Naive thymus-derived CD4-positive, alpha-beta T cell (primary cell): ENCODE results near the gene FIG4. TPM values are rescaled to one million over a fixed set of nuclear protein-coding genes. Genes with fewer than 3 reads are reported as not detected.
"Not testable (repeated sequence)": the region's sequence is repeated elsewhere in the genome, so short reads cannot be mapped to it uniquely, and the experiment has no call there.

Experiments used
- ATAC-seq: fragments of 150-1000 bp; cut with Tn5 transposase; 2 replicates; pipeline ENCODE4 v1.10.0; 2021; ENCODE audit warnings: mild to moderate bottlenecking, moderate library complexity
- CTCF ChIA-PET: fragments of 350-600 bp; sonication (Branson Sonifier 250); formaldehyde crosslinking; loops from one replicate; lab custom pipeline; 2021; ENCODE audit warnings: antibody characterized with exemption; lab: Charles Lee
- POLR2A ChIA-PET: fragments of 350-600 bp; sonication (Branson Sonifier 250); formaldehyde crosslinking; loops from one replicate; lab custom pipeline; 2021; ENCODE audit warnings: antibody characterized with exemption, inconsistent platforms; lab: Charles Lee
- DNase-seq, 9 donors: peaks; one replicate each; pipeline versions ENCODE4 v3.0.0 to v3.0.0-alpha.2; 2020 to 2022; ENCODE audit warnings: mixed read lengths in 1 of 9
- H3K27ac ChIP-seq: one replicate; pipeline ENCODE4 v1.7.0; 2013; ENCODE audit warnings: mild to moderate bottlenecking, low read depth, low read length, moderate library complexity
- H3K27me3 ChIP-seq, 2 donors: one replicate each; pipeline ENCODE4 v1.7.0; 2013; ENCODE audit warnings: low read length in 2 of 2, mild to moderate bottlenecking in 2 of 2, moderate library complexity in 2 of 2; ENCODE audit not compliant: control insufficient read depth in 2 of 2, insufficient read depth in 2 of 2
- H3K36me3 ChIP-seq, 3 experiments: 1 replicate in 2 of 3; 2 replicates in 1 of 3; pipeline ENCODE4 v1.7.0; 2013; ENCODE audit warnings: low read length in 3 of 3, mild to moderate bottlenecking in 3 of 3, moderate library complexity in 1 of 3; ENCODE audit not compliant: insufficient read depth in 3 of 3, control insufficient read depth in 2 of 3
- H3K4me1 ChIP-seq, 2 donors: one replicate each; pipeline ENCODE4 v1.7.0; 2013; ENCODE audit warnings: low read length in 2 of 2, mild to moderate bottlenecking in 2 of 2, moderate library complexity in 1 of 2; ENCODE audit not compliant: control insufficient read depth in 2 of 2, insufficient read depth in 2 of 2
- H3K4me3 ChIP-seq: 2 replicates; pipeline ENCODE4 v1.7.0; 2013; ENCODE audit warnings: mild to moderate bottlenecking, low read length
- H3K9me3 ChIP-seq, 3 experiments: 1 replicate in 2 of 3; 2 replicates in 1 of 3; pipeline ENCODE4 v1.7.0; 2013; ENCODE audit warnings: low read length in 3 of 3; ENCODE audit not compliant: control insufficient read depth in 2 of 3
- H3K27ac Mint-ChIP-seq, 9 donors: one replicate each; pipeline ENCODE4 v1.8.0; 2020 to 2022; ENCODE audit warnings: mixed read lengths in 9 of 9, mild to moderate bottlenecking in 8 of 9, moderate library complexity in 5 of 9, inconsistent platforms in 2 of 9
- H3K27me3 Mint-ChIP-seq, 5 donors: one replicate each; pipeline ENCODE4 v1.8.0; 2021 to 2022; ENCODE audit warnings: mixed read lengths in 5 of 5, mild to moderate bottlenecking in 1 of 5
- H3K36me3 Mint-ChIP-seq, 5 donors: one replicate each; pipeline ENCODE4 v1.8.0; 2020 to 2022; ENCODE audit warnings: mixed read lengths in 5 of 5, mild to moderate bottlenecking in 3 of 5, inconsistent platforms in 1 of 5
- H3K4me1 Mint-ChIP-seq, 7 donors: one replicate each; pipeline ENCODE4 v1.8.0; 2020 to 2022; ENCODE audit warnings: mixed read lengths in 7 of 7, mild to moderate bottlenecking in 3 of 7, inconsistent platforms in 1 of 7
- H3K4me3 Mint-ChIP-seq, 10 donors: one replicate each; pipeline ENCODE4 v1.8.0; 2020 to 2022; ENCODE audit warnings: mild to moderate bottlenecking in 10 of 10, mixed read lengths in 10 of 10, moderate library complexity in 6 of 10, inconsistent platforms in 2 of 10
- H3K9me3 Mint-ChIP-seq, 11 donors: one replicate each; pipeline ENCODE4 v1.8.0; 2020 to 2022; ENCODE audit warnings: mixed read lengths in 11 of 11, mild to moderate bottlenecking in 4 of 11, inconsistent platforms in 1 of 11, moderate library complexity in 1 of 11
- intact Hi-C, 2 donors: fragments of 100-400 bp; cut with micrococcal nuclease; formaldehyde crosslinking; loops; one replicate each; pipeline ENCODE4 v1.15.1; 2023
- polyA plus RNA-seq, 2 donors: library from polyadenylated mRNA; unstranded; fragments of 300-500 nt; fragmentation: Illumina TruSeq; gene quantifications; one replicate each; pipeline ENCODE4 v1.2.3, GENCODE V29; 2021
- total RNA-seq, 6 experiments: library from RNA in 5 of 6; stranded (reverse) in 5 of 6; gene quantifications; 1 replicate in 5 of 6; 2 replicates in 1 of 6; pipeline ENCODE4 v1.2.3 and lab custom pipeline; 2021 to 2026

The FIG4 gene
- total and polyA plus RNA-seq, 7 experiments from 2014 or later: 6.8 to 16.5 (median 13.4) TPM

- no peak overlapping the region for H3K27ac Mint-ChIP-seq
- CTCF ChIA-PET: no interaction called here
- intact Hi-C loops: no loop called here
These were observed 174.9 kb downstream of the FIG4 start for GRCh38 chr6:109865968-109866367.

DNA sequence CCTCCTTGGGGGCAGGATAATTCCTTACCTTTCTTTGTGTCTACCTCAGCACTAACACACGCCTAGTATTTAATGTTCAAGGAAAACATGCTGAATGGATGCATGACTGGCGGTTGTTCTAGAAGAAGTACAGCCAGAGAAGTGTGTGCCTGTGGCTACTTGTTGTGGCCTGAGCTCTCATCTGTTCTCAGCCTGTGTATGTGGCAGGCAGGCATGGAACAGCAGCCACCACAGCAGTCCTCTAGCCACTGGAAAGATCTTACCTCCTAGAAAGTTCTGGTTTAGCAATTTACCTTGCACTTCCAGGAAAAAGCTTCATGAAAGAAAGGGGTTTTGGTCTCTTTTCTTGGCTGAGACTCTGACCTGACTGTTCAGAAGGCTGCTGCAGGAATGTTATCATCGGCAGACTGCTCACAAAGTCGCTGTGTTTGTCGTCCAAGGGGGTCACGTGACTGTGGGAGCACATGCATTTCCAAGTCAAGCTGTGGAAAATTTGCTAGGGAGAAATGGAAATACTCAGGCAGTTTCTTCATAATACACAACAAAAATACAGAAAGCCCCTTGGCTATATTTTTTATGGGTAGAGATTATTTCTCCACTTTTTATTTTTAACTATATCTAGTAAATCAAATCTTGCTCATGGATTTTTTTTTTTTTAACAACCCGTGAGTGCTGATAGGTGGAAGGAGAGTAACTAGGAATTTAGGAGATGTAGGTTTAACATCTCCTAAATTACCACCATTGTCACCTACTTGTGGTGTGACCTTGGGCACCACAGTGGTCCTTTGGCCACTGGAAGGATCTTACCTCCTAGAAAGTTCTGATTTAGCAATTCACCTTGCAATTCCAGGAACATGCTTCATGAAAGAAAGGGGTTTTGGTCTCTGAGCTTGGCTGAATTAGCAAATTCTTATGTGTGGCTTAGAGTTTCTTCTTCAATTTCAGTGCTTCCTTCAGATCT, 176.2 kb downstream of the FIG4 start:
- CTCF ChIA-PET: no interaction called here
- H3K4me1 ChIP-seq: no peaks in the 10 kb centered on the region
- H3K9me3 ChIP-seq: no peaks in the 10 kb centered on the region
- H3K9me3 Mint-ChIP-seq: peaks cover 0 to 2% (median 0%) of the 10 kb centered on the region in 11 donors
- intact Hi-C loops: no loop called here
- H3K36me3 Mint-ChIP-seq: no peaks in the 10 kb centered on the region
- no peaks in the 10 kb centered on the region for H3K27me3 ChIP-seq
- H3K4me3 Mint-ChIP-seq: no peak overlapping the region
- no peaks in the 10 kb centered on the region for H3K4me1 Mint-ChIP-seq
- peaks cover 6 to 17% (median 11%) of the 10 kb centered on the region in 5 donors for H3K27me3 Mint-ChIP-seq
- POLR2A ChIA-PET: interaction anchor here (0.6 kb wide), 1 partner anchor 210 kb away, joined by 3 read pairs; no protein-coding TSS in a partner anchor
- H3K27ac Mint-ChIP-seq: no peak overlapping the region
- ATAC-seq (no peak), DNase-seq (no peak)
- no peak overlapping the region for H3K4me3 ChIP-seq
- no peaks in the 10 kb centered on the region for H3K36me3 ChIP-seq
- H3K27ac ChIP-seq: no peak overlapping the region

More at GRCh38 chr6:109865968-109866367, 174.9 kb downstream of the FIG4 start:
- H3K4me3 ChIP-seq: no peak overlapping the region
- POLR2A ChIA-PET: no interaction called here
- H3K9me3 ChIP-seq: no peaks in the 10 kb centered on the region
- H3K36me3 Mint-ChIP-seq: no peaks in the 10 kb centered on the region
- no peak overlapping the region for H3K27ac ChIP-seq
- H3K9me3 Mint-ChIP-seq: peaks cover 0 to 13% (median 0%) of the 10 kb centered on the region in 11 donors
- H3K27me3 Mint-ChIP-seq: peaks cover 6 to 13% (median 11%) of the 10 kb centered on the region in 5 donors
- no peaks in the 10 kb centered on the region for H3K4me1 Mint-ChIP-seq
- DNase-seq: no peak
- no peaks in the 10 kb centered on the region for H3K27me3 ChIP-seq
- no peaks in the 10 kb centered on the region for H3K36me3 ChIP-seq
- ATAC-seq: no peak
- H3K4me1 ChIP-seq: no peaks in the 10 kb centered on the region
- H3K4me3 Mint-ChIP-seq: no peak overlapping the region

- Mint-ChIP-seq H3K27ac (no peak overlapping the region), H3K4me1 (no peaks in the 10 kb centered on the region), H3K27me3 (peaks cover 6 to 21% (median 11%) of the 10 kb centered on the region in 5 donors), H3K4me3 (no peak overlapping the region), H3K9me3 (no peaks in the 10 kb centered on the region), H3K36me3 (no peaks in the 10 kb centered on the region)
- Histone ChIP-seq H3K27me3 (no peaks in the 10 kb centered on the region), H3K4me3 (no peak overlapping the region), H3K27ac (no peak overlapping the region), H3K4me1 (no peaks in the 10 kb centered on the region), H3K36me3 (no peaks in the 10 kb centered on the region), H3K9me3 (no peaks in the 10 kb centered on the region)
- no peak for ATAC-seq
- ChIA-PET CTCF (no interaction called here), POLR2A (no interaction called here)
- DNase-seq: no peak
- intact Hi-C loops: no loop called here
These were observed 176.9 kb downstream of the FIG4 start for GRCh38 chr6:109867970-109868358.

GRCh38 chr6:109869398-109870088, 178.4 kb downstream of the FIG4 start:
- ATAC-seq, H3K27ac ChIP-seq, DNase-seq, H3K9me3 ChIP-seq, H3K27ac Mint-ChIP-seq, intact Hi-C loops, H3K36me3 Mint-ChIP-seq, H3K36me3 ChIP-seq, H3K9me3 Mint-ChIP-seq, POLR2A ChIA-PET, H3K4me1 ChIP-seq, CTCF ChIA-PET, H3K4me1 Mint-ChIP-seq, H3K4me3 ChIP-seq, H3K4me3 Mint-ChIP-seq, H3K27me3 ChIP-seq: not testable (repeated sequence)
- peaks cover 6 to 24% (median 12%) of the 10 kb centered on the region in 5 donors for H3K27me3 Mint-ChIP-seq

DNA sequence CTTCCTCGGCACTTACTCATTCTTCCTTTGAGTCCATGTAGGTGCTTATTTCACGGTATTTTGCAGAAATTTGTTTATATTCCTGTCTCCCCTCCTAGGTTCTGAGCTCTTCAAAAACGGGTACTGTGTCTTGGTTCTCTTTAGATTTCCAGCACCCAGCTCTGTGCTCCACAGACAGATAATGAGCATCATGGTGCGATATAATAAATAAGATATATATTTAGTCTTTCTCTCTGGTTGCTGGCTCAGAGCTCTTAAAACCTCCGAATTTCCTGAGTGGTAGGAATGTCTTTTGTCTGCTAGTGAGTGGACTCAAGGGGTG, 179.0 kb downstream of the FIG4 start:
- Histone ChIP-seq H3K4me1 (no peaks in the 10 kb centered on the region), H3K36me3 (no peaks in the 10 kb centered on the region), H3K4me3 (no peak overlapping the region), H3K27ac (no peak overlapping the region), H3K27me3 (no peaks in the 10 kb centered on the region), H3K9me3 (no peaks in the 10 kb centered on the region)
- Mint-ChIP-seq H3K27me3 (peaks cover 6 to 19% (median 13%) of the 10 kb centered on the region in 5 donors), H3K9me3 (no peaks in the 10 kb centered on the region), H3K36me3 (no peaks in the 10 kb centered on the region), H3K27ac (no peak overlapping the region), H3K4me1 (no peaks in the 10 kb centered on the region), H3K4me3 (no peak overlapping the region)
- ATAC-seq: no peak
- intact Hi-C loops: no loop called here
- POLR2A ChIA-PET: no interaction called here
- CTCF ChIA-PET: no interaction called here
- DNase-seq: no peak

- intact Hi-C loops: no loop called here
These were observed 181.5 kb downstream of the FIG4 start for GRCh38 chr6:109872549-109872948.

More at GRCh38 chr6:109872549-109872948, 181.5 kb downstream of the FIG4 start:
- no peaks in the 10 kb centered on the region for H3K4me1 ChIP-seq
- no peak overlapping the region for H3K4me3 ChIP-seq
- no peak overlapping the region for H3K27ac ChIP-seq
- no peaks in the 10 kb centered on the region for H3K36me3 ChIP-seq
- ATAC-seq (no peak), DNase-seq (no peak)
- Mint-ChIP-seq H3K4me3 (no peak overlapping the region), H3K4me1 (no peaks in the 10 kb centered on the region), H3K27me3 (peaks cover 9 to 24% (median 15%) of the 10 kb centered on the region in 5 donors), H3K27ac (no peak overlapping the region), H3K9me3 (no peaks in the 10 kb centered on the region), H3K36me3 (no peaks in the 10 kb centered on the region)
- ChIA-PET CTCF (no interaction called here), POLR2A (no interaction called here)
- H3K9me3 ChIP-seq: no peaks in the 10 kb centered on the region
- H3K27me3 ChIP-seq: no peaks in the 10 kb centered on the region
